ENCODE results near the gene MYO5B.

MYO5B gene

GRCh38 chr18:50199921-50200320 is 5.0 kb upstream of the MYO5B start:
- no peaks in the 10 kb centered on the region for H3F3A ChIP-seq (ENCODE audit: insufficient read depth)
- no peak overlapping the region for H3K4me3 ChIP-seq (ENCODE audit: insufficient read depth, low read length, poor library complexity, severe bottlenecking)
- H3K9me2 ChIP-seq (replicated peaks; ENCODE audit: insufficient read depth, low read length), result no peaks in the 10 kb centered on the region
- H3K27me3 ChIP-seq (ENCODE audit: low read length), result no peaks in the 10 kb centered on the region
- TF ChIP-seq EZH2phosphoT487 (conservative IDR thresholded peaks at IDR 0.05; ENCODE audit: low read length), result no peak
- TF ChIP-seq, protein P1, sequence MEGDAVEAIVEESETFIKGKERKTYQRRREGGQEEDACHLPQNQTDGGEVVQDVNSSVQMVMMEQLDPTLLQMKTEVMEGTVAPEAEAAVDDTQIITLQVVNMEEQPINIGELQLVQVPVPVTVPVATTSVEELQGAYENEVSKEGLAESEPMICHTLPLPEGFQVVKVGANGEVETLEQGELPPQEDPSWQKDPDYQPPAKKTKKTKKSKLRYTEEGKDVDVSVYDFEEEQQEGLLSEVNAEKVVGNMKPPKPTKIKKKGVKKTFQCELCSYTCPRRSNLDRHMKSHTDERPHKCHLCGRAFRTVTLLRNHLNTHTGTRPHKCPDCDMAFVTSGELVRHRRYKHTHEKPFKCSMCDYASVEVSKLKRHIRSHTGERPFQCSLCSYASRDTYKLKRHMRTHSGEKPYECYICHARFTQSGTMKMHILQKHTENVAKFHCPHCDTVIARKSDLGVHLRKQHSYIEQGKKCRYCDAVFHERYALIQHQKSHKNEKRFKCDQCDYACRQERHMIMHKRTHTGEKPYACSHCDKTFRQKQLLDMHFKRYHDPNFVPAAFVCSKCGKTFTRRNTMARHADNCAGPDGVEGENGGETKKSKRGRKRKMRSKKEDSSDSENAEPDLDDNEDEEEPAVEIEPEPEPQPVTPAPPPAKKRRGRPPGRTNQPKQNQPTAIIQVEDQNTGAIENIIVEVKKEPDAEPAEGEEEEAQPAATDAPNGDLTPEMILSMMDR (IDR thresholded peaks at IDR 0.05; ENCODE audit: insufficient read depth, low read length, poor library complexity, severe bottlenecking), result no peak
- H2AFZ ChIP-seq (ENCODE audit: low read depth, low read length, severe bottlenecking), result no peak overlapping the region
- no peak overlapping the region for H3K27ac ChIP-seq (ENCODE audit: low read depth, low read length)
- H3K9ac ChIP-seq (ENCODE audit: low read length), result no peak overlapping the region
- H4K20me1 ChIP-seq (ENCODE audit: low read depth, low read length), result no peaks in the 10 kb centered on the region
- H3K36me3 ChIP-seq (ENCODE audit: low read length), result no peaks in the 10 kb centered on the region
- no peaks in the 10 kb centered on the region for H3K79me2 ChIP-seq (ENCODE audit: insufficient read depth, low read length)
- H3K9me3 ChIP-seq (ENCODE audit: insufficient read depth, low read length), result no peaks in the 10 kb centered on the region
- no peak overlapping the region for H3K4me2 ChIP-seq (ENCODE audit: low read depth, low read length, poor library complexity, severe bottlenecking)

DNA sequence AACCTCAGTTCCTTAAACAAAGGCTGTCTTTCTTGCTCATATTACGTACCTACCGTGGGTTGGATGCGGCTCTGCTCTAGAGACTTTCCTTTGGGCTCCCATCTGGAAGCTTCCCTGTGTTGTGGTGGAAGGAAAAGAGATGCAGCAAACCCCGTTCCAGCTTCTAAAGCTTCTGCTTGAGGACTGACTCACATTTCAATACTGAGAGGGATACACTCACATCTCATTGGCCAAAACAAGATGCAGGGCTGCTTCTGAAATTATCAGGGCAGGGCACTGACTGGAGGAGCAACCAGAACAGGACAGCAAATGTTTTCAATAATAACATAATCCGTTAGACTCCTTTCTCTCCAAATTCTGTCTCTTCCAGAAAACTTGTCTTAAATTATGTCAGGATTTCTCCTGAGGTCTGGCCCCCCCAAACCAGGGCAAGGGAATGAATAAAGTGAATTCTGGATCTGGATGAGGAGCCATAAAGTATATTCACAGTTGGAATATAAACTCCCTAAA is 4.5 kb upstream of the MYO5B start:
- H3K9me2 ChIP-seq (replicated peaks; ENCODE audit: insufficient read depth, low read length), result no peaks in the 10 kb centered on the region
- H3K4me3 ChIP-seq (ENCODE audit: insufficient read depth, low read length, poor library complexity, severe bottlenecking), result no peak overlapping the region
- H3K4me2 ChIP-seq (ENCODE audit: low read depth, low read length, poor library complexity, severe bottlenecking), result no peak overlapping the region
- no peak overlapping the region for H3K9ac ChIP-seq (ENCODE audit: low read length)
- no peaks in the 10 kb centered on the region for H3F3A ChIP-seq (ENCODE audit: insufficient read depth)
- H2AFZ ChIP-seq (ENCODE audit: low read depth, low read length, severe bottlenecking), result no peak overlapping the region
- no peaks in the 10 kb centered on the region for H3K36me3 ChIP-seq (ENCODE audit: low read length)
- no peak overlapping the region for H3K27ac ChIP-seq (ENCODE audit: low read depth, low read length)
- no peaks in the 10 kb centered on the region for H3K79me2 ChIP-seq (ENCODE audit: insufficient read depth, low read length)
- H3K27me3 ChIP-seq (ENCODE audit: low read length), result no peaks in the 10 kb centered on the region
- H4K20me1 ChIP-seq (ENCODE audit: low read depth, low read length), result no peaks in the 10 kb centered on the region
- TF ChIP-seq, protein P1 (IDR thresholded peaks at IDR 0.05; ENCODE audit: insufficient read depth, low read length, poor library complexity, severe bottlenecking), result no peak
- no peak for TF ChIP-seq EZH2phosphoT487 (conservative IDR thresholded peaks at IDR 0.05; ENCODE audit: low read length)
- H3K9me3 ChIP-seq (ENCODE audit: insufficient read depth, low read length), result no peaks in the 10 kb centered on the region

GRCh38 chr18:50196261-50196660 is 1.3 kb upstream of the MYO5B start:
- Histone ChIP-seq H3K36me3 (ENCODE audit: low read length) (no peaks in the 10 kb centered on the region), H3K9me2 (replicated peaks; ENCODE audit: insufficient read depth, low read length) (no peaks in the 10 kb centered on the region), H3K9me3 (ENCODE audit: insufficient read depth, low read length) (no peaks in the 10 kb centered on the region), H3K27me3 (ENCODE audit: low read length) (no peaks in the 10 kb centered on the region), H3K4me3 (ENCODE audit: insufficient read depth, low read length, poor library complexity, severe bottlenecking) (no peak overlapping the region), H4K20me1 (ENCODE audit: low read depth, low read length) (no peaks in the 10 kb centered on the region), H2AFZ (ENCODE audit: low read depth, low read length, severe bottlenecking) (no peak overlapping the region), H3K27ac (ENCODE audit: low read depth, low read length) (no peak overlapping the region), H3K9ac (ENCODE audit: low read length) (no peak overlapping the region), H3F3A (ENCODE audit: insufficient read depth) (no peaks in the 10 kb centered on the region), H3K4me2 (ENCODE audit: low read depth, low read length, poor library complexity, severe bottlenecking) (no peak overlapping the region), H3K79me2 (ENCODE audit: insufficient read depth, low read length) (no peaks in the 10 kb centered on the region)
- TF ChIP-seq, protein P1 (IDR thresholded peaks at IDR 0.05; ENCODE audit: insufficient read depth, low read length, poor library complexity, severe bottlenecking), result no peak
- TF ChIP-seq EZH2phosphoT487 (conservative IDR thresholded peaks at IDR 0.05; ENCODE audit: low read length), result no peak
